ENCODE measurements around the gene SEMA5B. TPM values are rescaled to one million over a fixed set of nuclear protein-coding genes. Genes with fewer than 3 reads are reported as not detected.

The SEMA5B gene
- total RNA-seq, 1 experiment from 2014 or later: 1.0 TPM

DNA sequence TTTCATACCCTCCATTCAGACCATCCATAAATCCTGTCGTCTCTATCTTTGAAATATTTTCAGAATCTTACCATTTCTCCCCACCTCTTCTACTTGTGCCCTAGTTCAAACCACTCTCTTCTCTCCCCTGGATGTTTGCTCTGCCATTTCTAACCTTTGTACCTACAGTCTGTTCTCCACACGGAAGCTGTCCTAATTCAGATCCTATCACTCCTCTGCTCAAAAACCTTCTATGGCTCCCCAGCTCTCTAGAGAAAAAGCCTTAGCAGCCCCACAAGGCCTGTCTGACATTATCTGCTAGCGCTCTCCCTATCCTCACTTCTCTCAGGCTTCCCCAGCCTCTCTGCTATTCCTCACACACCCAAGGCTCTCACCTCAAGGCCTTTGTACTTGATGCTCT, 4.5 kb upstream of the SEMA5B start:
- H3K4me3 Mint-ChIP-seq (ENCODE audit: unreplicated experiment): no peak overlapping the region
- ChIA-PET POLR2A (no interaction called here), CTCF (no interaction called here)
- peaks cover 7% of the 10 kb centered on the region for H3K27me3 Mint-ChIP-seq (ENCODE audit: insufficient read depth, unreplicated experiment)
- no peaks in the 10 kb centered on the region for H3K27me3 ChIP-seq (replicated peaks; ENCODE audit: control insufficient read depth, insufficient read depth, low read length)
- intact Hi-C loops (cut with micrococcal nuclease; ENCODE audit: unreplicated experiment): no loop called here
- no peaks in the 10 kb centered on the region for H3K9me3 Mint-ChIP-seq (ENCODE audit: unreplicated experiment)
- no TSS peak for BruUV-seq (replicated peaks)
- no peak overlapping the region for H3K27ac Mint-ChIP-seq (ENCODE audit: unreplicated experiment)
- H3K9me3 ChIP-seq: no peaks in the 10 kb centered on the region
- H3K4me1 ChIP-seq: no peaks in the 10 kb centered on the region
- DNase-seq: no peak
- no peak overlapping the region for H3K4me3 ChIP-seq (ENCODE audit: low read depth, low read length)
- H3K36me3 Mint-ChIP-seq (ENCODE audit: insufficient read depth, unreplicated experiment): no peaks in the 10 kb centered on the region
- TF ChIP-seq, protein P1, sequence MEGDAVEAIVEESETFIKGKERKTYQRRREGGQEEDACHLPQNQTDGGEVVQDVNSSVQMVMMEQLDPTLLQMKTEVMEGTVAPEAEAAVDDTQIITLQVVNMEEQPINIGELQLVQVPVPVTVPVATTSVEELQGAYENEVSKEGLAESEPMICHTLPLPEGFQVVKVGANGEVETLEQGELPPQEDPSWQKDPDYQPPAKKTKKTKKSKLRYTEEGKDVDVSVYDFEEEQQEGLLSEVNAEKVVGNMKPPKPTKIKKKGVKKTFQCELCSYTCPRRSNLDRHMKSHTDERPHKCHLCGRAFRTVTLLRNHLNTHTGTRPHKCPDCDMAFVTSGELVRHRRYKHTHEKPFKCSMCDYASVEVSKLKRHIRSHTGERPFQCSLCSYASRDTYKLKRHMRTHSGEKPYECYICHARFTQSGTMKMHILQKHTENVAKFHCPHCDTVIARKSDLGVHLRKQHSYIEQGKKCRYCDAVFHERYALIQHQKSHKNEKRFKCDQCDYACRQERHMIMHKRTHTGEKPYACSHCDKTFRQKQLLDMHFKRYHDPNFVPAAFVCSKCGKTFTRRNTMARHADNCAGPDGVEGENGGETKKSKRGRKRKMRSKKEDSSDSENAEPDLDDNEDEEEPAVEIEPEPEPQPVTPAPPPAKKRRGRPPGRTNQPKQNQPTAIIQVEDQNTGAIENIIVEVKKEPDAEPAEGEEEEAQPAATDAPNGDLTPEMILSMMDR (IDR thresholded peaks at IDR 0.05; ENCODE audit: insufficient read depth in 1 of 2, low read depth in 1 of 2, low read length in 1 of 2, severe bottlenecking in 1 of 2, unreplicated experiment in 1 of 2): no peak
- no peaks in the 10 kb centered on the region for H3K36me3 ChIP-seq (ENCODE audit: control insufficient read depth, insufficient read depth, low read length)
- peaks cover 18% of the 10 kb centered on the region for H3K4me1 Mint-ChIP-seq (ENCODE audit: low read depth, unreplicated experiment)

DNA sequence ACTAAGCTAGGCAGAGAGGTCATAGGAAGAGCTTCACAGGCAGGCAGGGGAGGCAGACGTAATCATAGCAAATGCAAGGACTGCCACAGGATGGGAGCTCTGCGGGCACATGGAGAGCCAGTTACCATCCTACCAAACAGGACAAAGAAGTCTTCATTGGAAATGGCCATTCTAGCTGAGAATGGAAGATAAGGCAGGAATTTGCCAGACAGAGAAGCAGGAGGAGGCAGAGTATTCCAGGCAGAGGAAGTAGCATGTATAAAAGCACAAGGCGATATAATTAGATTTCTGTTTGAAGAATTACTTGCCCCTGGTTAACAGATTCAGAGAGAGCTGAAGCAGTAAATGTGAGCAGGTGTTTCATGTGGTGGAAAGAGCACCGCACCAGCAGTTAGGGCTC, 3.5 kb upstream of the SEMA5B start:
- CTCF ChIA-PET: interaction anchor here (0.7 to 0.9 kb wide), 2 partner anchors 10 to 40 kb away, joined by 3 read pairs; no protein-coding TSS in a partner anchor
- H3K9me3 ChIP-seq: no peaks in the 10 kb centered on the region
- POLR2A ChIA-PET: no interaction called here
- Mint-ChIP-seq H3K36me3 (ENCODE audit: insufficient read depth, unreplicated experiment) (no peaks in the 10 kb centered on the region), H3K9me3 (ENCODE audit: unreplicated experiment) (no peaks in the 10 kb centered on the region), H3K4me3 (ENCODE audit: unreplicated experiment) (no peak overlapping the region), H3K27ac (ENCODE audit: unreplicated experiment) (no peak overlapping the region), H3K4me1 (ENCODE audit: low read depth, unreplicated experiment) (peaks cover 17% of the 10 kb centered on the region), H3K27me3 (ENCODE audit: insufficient read depth, unreplicated experiment) (peaks cover 7% of the 10 kb centered on the region)
- no peaks in the 10 kb centered on the region for H3K4me1 ChIP-seq
- BruUV-seq (replicated peaks): no TSS peak
- no peaks in the 10 kb centered on the region; the same call in 1 of the 2 replicates for H3K27me3 ChIP-seq (replicated peaks; ENCODE audit: control insufficient read depth, insufficient read depth, low read length)
- TF ChIP-seq, protein P1 (IDR thresholded peaks at IDR 0.05; ENCODE audit: insufficient read depth in 1 of 2, low read depth in 1 of 2, low read length in 1 of 2, severe bottlenecking in 1 of 2, unreplicated experiment in 1 of 2): no peak
- intact Hi-C loops (cut with micrococcal nuclease; ENCODE audit: unreplicated experiment): no loop called here
- no peak for DNase-seq
- H3K4me3 ChIP-seq (ENCODE audit: low read depth, low read length): no peak overlapping the region
- H3K36me3 ChIP-seq (ENCODE audit: control insufficient read depth, insufficient read depth, low read length): no peaks in the 10 kb centered on the region

DNA sequence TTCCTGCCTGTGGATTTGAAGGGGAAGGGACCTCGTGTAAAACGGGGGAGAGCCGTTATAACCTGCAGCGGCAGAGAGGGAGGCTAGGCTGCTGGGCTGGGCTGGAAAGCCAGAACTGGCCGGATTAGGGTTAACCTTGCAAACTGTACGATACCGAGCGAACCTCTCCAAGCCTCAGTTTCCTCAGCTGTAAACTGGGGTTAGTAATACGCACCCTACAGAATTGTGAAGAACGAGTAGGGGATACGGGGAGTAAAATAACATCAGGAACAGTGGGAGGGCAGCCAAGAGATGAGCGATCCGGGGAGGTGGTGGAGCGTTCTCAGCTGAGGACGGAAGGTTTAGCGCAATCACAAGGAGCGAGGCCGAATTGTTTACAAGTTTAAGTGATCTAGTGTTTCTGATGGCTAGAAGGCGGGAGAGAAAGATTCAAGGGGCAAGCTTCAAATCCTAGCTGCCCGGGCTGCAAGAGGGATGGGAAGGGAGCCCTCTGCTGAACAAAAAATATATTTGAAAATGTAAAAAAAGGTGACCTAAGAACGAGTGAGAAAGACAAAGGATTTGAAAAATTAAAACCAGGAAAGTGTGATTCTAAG, 768 bp upstream of the SEMA5B start:
- H3K9me3 ChIP-seq: no peaks in the 10 kb centered on the region
- ChIA-PET CTCF (interaction anchor here (0.6 to 2.1 kb wide), 7 partner anchors 10 to 273 kb away, joined by 3 to 20 read pairs (median 4); partner anchors contain the start of genes PDIA5 and SEC22A), POLR2A (interaction anchor here (0.6 kb wide), 1 partner anchor 57 kb away, joined by 3 read pairs; no protein-coding TSS in a partner anchor)
- peaks cover 3% of the 10 kb centered on the region for H3K27me3 ChIP-seq (replicated peaks; ENCODE audit: control insufficient read depth, insufficient read depth, low read length)
- H3K27me3 Mint-ChIP-seq (ENCODE audit: insufficient read depth, unreplicated experiment): peaks cover 11% of the 10 kb centered on the region
- intact Hi-C loops (cut with micrococcal nuclease; ENCODE audit: unreplicated experiment): loop anchor here (1.0 to 10.0 kb wide), 7 partner anchors 85 to 646 kb away; partner anchors contain the start of genes DTX3L, FAM162A, MIX23 and PARP9
- no TSS peak for BruUV-seq (replicated peaks)
- H3K9me3 Mint-ChIP-seq (ENCODE audit: unreplicated experiment): no peaks in the 10 kb centered on the region
- H3K4me3 ChIP-seq (ENCODE audit: low read depth, low read length): peak overlapping the region; percentile 58
- DNase-seq: peak in 1 of 2 experiments; percentile 53
- H3K4me1 Mint-ChIP-seq (ENCODE audit: low read depth, unreplicated experiment): peaks cover 12% of the 10 kb centered on the region
- no peaks in the 10 kb centered on the region for H3K36me3 ChIP-seq (ENCODE audit: control insufficient read depth, insufficient read depth, low read length)
- H3K4me1 ChIP-seq: no peaks in the 10 kb centered on the region
- H3K27ac Mint-ChIP-seq (ENCODE audit: unreplicated experiment): no peak overlapping the region
- peak overlapping the region; percentile 70 for H3K4me3 Mint-ChIP-seq (ENCODE audit: unreplicated experiment)
- H3K36me3 Mint-ChIP-seq (ENCODE audit: insufficient read depth, unreplicated experiment): no peaks in the 10 kb centered on the region
- TF ChIP-seq, protein P1 (IDR thresholded peaks at IDR 0.05; ENCODE audit: insufficient read depth in 1 of 2, low read depth in 1 of 2, low read length in 1 of 2, severe bottlenecking in 1 of 2, unreplicated experiment in 1 of 2): peak; percentile 16 to 50

All from Caco-2 (cell line).